Dedifferentiated amniotic fluid mesenchymal stem cell (primary cell): Measurements from ENCODE around the gene TMEM80.
"Not testable (repeated sequence)": the region's sequence is repeated elsewhere in the genome, so short reads cannot be mapped to it uniquely, and the experiment has no call there.

ENCODE experiments used
- DNase-seq: peaks from one replicate; pipeline ENCODE4 v3.0.0-alpha.2; 2016; ENCODE audit errors: extremely low spot score

TMEM80 gene

DNA sequence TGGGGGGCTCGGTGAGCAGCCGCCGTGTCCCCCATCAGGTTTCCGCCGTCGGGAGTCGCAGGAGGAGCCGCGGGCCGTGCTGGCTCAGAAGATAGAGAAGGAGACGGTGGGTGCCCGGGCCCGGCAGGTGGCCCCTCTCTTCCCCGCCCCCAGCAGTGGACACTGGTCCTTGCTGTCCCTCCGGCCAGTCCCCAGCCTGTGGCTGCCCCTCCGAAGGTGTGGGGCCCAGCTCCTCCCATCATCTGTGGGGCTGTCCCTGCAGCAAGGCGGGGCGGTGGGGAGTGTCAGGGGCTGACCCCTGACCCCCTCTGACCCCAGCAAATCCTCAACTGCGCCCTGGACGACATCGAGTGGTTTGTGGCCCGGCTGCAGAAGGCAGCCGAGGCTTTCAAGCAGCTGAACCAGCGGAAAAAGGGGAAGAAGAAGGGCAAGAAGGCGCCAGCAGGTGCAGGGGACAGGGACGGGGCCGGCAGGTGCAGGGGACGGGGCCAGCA, 25.7 kb downstream of the TMEM80 start:
- DNase-seq = no peak

DNA sequence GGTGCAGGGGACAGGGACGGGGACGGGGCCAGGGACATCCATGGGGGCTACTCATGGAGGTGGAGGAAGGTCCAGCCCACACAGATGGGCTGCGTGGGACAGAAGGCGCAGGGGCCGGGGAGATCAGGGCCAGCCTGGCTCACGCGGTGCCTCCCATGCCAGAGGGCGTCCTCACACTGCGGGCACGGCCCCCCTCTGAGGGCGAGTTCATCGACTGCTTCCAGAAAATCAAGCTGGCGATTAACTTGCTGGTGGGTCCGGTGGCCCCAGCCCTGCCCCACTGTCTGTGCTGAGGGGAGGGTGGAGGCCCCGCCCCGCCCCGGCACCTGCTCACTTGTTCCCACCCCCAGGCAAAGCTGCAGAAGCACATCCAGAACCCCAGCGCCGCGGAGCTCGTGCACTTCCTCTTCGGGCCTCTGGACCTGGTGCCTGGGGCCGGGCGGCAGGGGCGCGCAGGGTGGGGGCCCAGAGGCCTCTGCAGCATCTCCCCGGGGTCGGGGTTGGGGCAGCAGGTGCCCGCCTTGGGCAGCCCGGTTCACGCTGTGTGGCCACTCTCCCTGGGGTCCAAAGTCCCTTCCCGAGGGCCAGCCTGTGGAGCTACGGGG, 26.2 kb downstream of the TMEM80 start:
- DNase-seq = no peak

DNA sequence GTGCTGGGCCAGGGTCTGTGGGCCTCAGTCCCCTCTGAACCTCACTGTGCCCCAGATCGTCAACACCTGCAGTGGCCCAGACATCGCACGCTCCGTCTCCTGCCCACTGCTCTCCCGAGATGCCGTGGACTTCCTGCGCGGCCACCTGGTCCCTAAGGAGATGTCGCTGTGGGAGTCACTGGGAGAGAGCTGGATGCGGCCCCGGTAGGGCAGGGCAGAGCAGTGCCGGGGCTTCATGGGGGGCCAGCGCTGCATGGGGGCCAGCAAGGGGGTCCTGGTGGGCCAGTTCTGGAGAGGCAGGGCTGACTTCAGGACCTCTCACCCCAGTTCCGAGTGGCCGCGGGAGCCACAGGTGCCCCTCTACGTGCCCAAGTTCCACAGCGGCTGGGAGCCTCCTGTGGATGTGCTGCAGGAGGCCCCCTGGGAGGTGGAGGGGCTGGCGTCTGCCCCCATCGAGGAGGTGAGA, 26.8 kb downstream of the TMEM80 start:
- DNase-seq = no peak

DNA sequence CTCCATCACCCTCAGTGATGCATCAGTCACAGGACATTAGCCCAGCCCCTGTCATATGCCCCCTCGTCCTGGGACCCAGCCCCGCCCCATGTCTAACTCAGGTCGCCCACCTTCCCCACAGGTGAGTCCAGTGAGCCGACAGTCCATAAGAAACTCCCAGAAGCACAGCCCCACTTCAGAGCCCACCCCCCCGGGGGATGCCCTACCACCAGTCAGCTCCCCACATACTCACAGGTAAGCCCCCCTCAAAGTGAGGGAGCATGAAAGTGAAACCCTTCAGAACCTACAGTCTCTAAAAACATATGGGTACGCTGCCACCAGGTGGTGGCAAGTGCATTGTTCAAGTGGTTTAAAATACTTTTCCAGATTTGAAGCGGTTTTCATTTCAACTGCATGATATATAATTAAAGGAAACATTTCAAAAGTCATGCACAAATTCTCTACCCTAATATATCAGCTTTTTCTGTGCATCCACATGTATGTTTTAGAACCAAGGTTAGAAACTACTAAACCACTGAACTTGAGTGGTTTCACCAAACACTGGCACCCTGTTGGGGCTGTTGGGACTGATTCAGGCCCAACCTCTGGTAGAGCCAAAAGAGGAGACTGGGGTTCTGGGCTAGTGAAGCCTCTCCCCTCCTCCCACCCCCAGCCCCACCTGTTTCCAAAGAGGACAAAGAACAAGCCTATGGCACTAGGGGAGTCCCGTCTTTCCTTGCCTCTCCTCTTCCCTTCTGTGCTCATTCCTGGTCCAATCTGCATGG, 27.7 kb downstream of the TMEM80 start:
- peak; percentile 34 for DNase-seq

DNA sequence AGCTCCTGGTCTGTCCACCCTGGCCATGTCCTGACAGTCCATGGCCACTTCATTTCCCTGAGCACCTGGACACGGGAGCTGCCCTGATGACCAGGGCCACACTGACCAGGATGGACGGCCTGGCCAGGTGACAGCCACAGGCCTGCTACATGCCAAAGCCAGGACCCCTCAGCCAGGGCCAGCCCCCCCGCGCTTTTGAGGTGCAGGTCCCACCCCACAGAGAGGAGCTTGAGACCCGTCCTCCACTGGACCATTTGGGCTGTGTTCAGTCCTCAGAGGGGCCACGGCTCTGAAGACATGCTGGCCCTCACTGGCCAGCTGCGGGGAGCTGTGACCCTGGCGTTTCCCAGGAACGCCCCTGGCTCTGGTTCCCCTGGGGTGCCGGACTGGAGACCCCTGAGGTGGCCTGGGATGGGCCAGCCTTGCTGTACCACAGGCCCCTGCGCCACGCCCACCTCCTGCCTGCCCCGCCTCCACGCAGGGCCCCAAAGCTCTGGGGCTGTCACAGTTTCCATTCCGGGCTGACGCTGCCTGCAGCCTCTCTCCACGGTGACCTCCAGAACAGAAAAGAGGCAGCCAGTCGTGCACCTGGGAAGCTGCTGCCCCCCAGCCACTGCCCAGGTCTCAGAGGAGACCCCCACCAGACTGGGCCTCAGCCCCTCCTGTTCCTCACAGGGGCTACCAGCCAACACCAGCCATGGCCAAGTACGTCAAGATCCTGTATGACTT, 28.6 kb downstream of the TMEM80 start:
- no peak for DNase-seq

DNA sequence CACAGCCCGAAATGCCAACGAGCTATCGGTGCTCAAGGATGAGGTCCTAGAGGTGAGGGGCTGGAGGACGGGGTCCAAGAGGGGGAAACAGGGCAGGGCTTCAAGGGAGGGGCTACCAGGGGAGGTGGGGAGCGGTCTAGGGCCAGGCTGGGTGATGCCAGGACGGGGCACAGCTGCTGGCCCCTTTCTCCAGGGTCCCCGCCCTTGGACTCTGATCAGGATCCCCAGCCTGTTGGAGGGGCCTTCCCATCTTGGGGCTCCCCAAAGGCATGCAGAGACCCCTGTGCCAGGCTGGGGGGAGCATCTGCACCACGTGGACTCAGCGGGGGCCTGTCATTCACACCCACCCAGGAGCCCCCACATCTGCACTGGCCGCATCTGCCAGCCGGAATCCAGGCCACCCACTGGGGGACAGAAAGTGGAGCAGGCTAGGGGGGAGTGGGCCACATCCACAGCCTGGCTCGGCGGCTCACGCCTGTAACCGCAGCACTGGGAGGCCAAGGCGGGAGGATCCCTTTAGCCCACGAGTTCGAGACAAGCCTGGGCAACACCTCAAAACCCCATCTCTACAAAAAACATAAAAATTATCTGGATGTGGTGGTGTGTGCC, 29.3 kb downstream of the TMEM80 start:
- DNase-seq = no peak

DNA sequence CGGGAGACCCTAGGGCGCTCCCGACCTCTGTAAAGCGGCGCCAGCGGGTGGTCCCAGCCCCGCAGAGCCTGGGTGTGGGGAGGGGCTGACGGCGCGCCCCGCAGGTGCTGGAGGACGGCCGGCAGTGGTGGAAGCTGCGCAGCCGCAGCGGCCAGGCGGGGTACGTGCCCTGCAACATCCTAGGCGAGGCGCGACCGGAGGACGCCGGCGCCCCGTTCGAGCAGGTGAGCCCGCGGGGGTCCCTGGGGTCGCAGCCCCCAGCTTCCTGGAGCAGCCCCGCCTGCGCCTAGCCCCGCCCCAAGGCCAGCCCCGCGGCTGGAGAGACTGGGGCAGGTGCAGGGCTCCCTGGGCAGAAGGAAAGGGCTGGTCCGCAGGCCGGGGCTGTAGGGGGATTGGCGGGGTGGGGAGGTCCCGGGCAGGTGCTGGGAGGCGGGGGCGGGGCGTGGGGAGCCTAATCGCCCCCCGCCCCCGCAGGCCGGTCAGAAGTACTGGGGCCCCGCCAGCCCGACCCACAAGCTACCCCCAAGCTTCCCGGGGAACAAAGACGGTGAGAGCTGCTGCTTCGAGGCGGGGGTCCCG, 30.1 kb downstream of the TMEM80 start:
- DNase-seq = no peak

DNA sequence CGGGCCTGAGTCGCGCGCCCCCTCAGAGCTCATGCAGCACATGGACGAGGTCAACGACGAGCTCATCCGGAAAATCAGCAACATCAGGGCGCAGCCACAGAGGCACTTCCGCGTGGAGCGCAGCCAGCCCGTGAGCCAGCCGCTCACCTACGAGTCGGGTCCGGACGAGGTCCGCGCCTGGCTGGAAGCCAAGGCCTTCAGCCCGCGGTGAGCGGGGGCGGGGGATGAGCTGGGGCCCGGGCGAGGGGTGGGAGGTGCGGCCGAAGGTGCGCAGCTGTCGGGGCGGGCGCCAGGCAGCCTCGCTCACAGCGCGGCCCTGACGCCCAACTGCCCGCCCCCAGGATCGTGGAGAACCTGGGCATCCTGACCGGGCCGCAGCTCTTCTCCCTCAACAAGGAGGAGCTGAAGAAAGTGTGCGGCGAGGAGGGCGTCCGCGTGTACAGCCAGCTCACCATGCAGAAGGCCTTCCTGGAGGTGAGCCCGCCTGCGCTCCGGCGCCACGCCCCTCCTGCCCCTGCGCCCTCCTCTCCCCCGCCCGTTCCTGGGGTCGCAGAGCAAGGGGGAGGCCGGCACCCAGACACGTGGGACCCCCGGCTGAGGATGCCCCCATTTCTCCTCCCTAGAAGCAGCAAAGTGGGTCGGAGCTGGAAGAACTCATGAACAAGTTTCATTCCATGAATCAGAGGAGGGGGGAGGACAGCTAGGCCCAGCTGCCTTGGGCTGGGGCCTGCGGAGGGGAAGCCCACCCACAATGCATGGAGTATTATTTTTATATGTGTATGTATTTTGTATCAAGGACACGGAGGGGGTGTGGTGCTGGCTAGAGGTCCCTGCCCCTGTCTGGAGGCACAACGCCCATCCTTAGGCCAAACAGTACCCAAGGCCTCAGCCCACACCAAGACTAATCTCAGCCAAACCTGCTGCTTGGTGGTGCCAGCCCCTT, 30.9 kb downstream of the TMEM80 start:
- DNase-seq = no peak

DNA sequence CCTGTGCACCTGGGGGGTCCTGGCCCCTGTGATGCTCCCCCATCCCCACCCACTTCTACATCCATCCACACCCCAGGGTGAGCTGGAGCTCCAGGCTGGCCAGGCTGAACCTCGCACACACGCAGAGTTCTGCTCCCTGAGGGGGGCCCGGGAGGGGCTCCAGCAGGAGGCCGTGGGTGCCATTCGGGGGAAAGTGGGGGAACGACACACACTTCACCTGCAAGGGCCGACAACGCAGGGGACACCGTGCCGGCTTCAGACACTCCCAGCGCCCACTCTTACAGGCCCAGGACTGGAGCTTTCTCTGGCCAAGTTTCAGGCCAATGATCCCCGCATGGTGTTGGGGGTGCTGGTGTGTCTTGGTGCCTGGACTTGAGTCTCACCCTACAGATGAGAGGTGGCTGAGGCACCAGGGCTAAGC, 31.7 kb downstream of the TMEM80 start:
- DNase-seq = no peak

DNA sequence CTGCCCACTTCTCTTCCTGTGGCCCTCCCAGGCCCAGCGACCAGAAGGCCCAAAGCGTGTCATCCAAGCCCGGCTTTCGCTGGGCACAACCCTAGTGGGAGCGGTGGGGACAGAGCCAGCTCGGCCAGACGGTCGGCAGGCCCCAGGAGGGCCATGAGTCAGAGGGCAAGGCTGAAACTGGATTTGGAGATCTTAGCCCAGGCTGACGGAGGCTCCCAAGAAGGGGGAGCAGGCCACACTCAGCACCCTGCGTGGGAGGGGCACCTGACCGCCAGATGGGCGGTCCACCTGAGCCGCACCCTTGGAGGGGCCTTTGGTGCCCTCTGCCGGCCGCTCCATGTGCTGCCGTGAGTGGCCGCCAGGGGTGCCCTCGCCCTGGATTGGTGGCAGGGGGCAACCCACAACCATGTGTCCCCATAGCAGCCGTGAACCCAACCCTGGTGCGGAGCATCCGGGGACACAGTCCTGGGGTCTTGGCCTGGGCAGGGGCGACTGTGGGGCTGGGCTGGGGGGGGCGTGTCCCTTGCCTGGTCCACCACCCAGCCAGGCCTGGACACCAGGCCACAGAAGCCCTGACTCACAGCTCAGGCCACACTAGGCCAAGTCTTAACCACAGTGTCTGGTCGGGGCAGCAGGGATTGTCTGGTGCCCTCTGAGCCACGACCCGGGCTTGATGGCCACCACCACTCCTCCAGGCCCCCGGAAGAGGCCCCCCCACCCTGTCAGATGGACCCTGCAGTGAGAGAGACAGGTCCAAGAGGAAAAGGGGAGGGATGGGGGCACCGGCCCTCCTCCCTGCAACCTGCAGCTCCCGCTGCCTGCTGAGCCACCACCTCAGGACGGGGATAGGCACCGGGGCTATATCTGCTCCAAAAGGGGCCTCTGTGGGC, 32.5 kb downstream of the TMEM80 start:
- DNase-seq = no peak

DNA sequence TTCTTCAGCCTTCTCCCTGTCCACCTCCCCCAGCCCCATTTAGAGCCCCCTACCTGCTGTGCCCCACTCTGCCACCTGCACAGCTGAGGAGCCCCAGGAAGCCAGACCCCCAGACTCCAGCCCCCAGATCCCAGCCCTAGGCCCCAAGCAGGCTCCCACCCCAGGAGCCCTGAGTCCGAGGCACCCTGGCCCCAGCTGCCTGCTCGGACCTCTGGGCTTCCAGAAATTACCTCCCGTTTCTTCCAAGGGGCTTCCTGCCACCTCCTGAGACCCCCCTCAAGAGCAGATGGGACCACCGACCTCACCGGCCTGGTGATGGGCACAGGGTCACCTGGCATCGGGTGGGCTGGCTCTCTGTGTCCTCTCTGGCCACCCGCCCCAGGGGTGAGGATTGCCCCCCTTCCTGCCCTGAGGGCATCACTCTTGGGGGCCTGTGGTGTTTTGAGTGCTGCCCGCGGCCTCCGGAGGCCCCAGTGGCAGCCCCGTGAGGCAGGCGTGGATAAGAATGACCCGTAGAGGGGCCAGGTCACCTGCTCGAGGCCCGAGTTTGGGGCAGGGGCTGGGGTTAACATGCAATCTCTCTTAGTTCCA, 33.4 kb downstream of the TMEM80 start:
- no peak for DNase-seq

DNA sequence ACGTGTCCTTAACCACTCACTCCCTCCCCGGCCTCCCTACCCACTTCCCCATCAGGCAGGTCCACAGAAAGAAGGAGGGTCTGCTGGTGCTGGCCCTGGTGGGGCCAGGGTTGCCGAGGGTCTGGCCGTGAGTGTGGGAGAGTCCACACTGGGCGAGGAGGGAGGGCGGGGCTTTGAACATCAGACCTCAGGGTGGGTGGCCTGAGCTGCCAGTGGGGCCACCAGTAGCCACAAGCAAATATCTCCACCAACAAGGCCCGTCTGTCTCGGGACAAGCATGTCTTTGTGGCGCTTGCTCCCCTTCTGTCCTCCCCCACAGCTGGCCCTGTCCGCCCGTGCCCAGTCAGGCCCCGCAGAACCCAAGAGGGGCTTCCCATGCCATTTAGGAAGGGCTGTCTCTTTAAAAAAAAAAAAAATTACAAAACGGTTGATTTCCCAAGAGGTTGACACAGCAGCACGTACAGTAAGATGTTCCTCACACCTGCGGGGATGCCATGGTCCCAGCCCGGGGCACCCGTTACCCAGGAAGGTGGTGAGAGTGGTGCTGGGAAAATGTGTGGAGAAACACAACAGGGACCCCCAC, 34.0 kb downstream of the TMEM80 start:
- no peak for DNase-seq

DNA sequence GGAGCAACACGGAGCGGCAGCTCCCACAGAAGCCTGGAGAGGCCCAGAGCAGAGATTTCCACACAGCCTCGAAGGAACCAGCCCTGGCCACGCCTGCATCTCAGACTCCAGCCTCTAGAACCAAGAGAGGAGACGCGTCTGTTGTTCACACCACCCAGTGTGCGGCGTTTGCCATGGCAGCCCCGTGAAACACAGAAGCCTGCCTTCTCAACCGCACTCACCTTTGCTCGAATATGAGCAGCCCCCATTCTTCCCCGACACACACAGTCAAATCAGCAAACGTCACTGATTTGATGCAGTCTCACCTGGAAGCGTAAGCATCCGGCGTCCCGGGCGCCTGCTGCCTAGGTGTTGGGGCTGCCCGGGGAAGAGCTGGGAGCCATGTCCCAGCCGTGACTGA, 37.5 kb downstream of the TMEM80 start:
- DNase-seq = no peak

DNA sequence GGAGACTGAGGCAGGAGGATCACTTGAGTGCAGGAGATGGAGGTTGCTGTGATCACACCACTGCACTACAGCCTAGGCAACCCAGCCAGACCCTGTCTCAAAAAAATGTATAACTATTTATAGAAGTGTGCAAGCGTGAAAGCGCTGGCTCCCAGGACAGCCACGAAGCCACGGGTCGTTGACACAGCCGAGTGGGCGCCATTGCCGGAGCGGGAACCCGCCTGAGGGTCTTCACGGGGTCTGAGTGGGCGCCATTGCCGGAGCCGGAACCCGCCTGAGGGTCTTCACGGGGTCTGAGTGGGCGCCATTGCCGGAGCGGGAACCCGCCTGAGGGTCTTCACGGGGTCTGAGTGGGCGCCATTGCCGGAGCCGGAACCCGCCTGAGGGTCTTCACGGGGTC, 38.9 kb downstream of the TMEM80 start:
- DNase-seq = not testable (repeated sequence)

DNA sequence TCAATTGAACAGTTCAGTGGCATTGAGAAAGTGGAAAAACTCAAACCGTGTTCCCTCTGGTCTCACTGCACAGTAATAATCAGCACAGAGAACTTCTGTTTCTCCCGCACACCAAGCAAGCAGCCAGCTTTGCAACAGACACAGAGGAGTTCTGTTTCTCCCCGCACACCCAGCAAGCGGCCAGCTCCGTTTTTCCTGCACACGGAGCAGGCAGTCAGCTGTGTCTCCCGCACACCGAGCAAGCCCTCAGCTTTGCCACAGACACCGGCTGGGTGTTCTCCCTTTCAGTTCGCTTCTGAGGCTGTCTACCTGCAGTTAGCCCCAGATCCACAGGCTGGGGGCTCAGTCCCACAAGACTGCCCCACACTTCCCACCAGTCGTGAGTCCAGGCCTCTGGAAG, 41.8 kb downstream of the TMEM80 start:
- no peak for DNase-seq

DNA sequence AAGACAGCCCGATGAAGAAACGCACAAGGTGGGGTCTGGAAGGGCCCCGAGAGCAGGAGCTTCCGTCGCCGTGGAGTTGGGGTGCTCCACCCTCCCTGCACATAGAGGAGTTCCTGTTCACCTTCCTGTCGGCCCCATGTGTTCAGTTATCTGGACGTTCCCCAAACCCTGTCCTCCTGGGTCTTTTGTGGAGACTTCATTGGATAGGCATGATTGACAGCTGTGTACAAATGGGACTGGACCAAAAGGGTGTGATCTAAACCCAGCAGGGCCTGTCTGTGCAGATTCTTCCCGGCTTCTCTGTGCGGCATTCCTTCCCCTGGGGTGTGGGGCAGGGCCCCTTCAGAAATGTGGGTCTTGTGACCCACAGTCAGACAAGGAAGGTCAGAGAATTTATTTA, 42.3 kb downstream of the TMEM80 start:
- DNase-seq = not testable (repeated sequence)

DNA sequence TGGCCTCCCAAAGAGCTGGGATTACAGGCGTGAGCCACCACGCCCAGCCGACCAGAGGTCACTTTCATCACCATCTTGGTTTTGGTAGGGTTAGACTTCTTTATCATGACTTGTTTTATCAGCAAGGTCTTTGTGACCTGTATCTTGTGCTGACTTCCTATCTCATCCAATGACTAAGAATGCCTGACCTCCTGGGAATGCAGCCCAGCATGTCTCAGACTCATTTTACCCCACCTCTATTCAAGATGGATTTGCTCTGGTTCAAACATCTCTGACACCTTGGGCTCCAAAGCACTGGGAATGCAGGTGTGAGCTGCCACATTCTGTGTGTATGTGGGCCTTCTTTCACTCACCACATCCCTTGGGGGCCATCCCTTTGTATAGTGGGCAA, 46.5 kb downstream of the TMEM80 start:
- DNase-seq = no peak

DNA sequence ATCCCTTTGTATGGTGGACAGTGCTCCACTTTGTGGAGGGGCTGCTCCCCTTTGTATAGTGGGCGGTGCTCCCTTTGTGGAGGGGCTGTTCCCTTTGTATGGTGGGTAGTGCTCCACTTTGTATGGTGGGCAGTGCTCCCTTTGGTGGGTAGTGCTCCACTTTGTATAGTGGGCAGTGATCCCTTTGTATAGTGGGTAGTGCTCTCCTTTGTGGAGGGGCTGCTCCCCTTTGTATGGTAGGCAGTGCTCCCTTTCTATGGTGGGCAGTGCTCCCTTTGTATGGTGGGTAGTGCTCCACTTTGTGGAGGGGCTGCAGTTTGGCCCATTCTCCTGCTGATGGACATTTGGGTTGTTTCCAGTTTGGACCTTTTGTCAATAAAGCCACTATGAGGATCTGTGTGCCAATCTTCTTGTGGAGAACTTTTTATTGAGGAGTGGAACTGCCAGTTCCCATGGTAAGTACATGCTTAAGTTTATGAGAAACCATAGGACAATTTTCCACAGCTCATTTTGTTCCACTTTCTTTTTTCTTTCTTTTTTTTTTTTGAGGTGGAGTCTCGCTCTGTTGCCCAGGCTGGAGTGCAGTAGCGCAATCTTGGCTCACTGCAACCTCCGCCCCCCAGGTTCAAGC, 47.1 kb downstream of the TMEM80 start:
- DNase-seq = no peak

DNA sequence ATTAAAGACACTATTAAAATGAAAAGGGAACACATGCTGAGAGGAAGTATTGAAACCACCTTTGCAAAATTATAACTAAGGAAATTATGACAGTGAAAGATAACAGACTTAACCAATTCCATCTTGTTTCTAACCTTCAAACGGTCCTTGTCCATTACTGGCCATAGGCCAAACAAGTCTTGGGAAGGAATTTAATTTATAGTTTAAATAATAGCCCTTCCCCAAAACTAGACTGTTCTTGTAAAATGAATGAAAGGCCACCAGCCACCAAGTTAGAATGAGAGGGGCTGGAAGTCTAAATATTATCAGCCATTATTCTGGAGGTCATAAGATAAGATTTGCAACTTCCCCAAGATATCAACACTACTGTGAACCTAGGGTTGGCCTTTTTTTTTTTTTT, 49.8 kb downstream of the TMEM80 start:
- DNase-seq = no peak
